Epithelial cell of esophagus (primary cell): ENCODE results near the gene NDUFS5.
"Not testable (repeated sequence)": the region's sequence is repeated elsewhere in the genome, so short reads cannot be mapped to it uniquely, and the experiment has no call there.

Experiments used
- DNase-seq: peaks from one replicate; pipeline ENCODE4 v3.0.0; 2010; ENCODE audit warnings: low read depth
- H3K4me3 ChIP-seq: 2 replicates; pipeline ENCODE4 v1.5.1; 2011; ENCODE audit warnings: mild to moderate bottlenecking, low read length, control low read depth
- TF ChIP-seq, protein P1 (sequence below): IDR thresholded peaks from 2 replicates; pipeline ENCODE4 v1.5.1; 2011; ENCODE audit warnings: low read depth, mild to moderate bottlenecking, low read length, control low read depth, inconsistent platforms; ENCODE audit not compliant: insufficient read depth; ENCODE audit errors: missing control alignments

The NDUFS5 gene

GRCh38 chr1:39045231-39045630 is 19.1 kb downstream of the NDUFS5 start:
- no peak overlapping the region for H3K4me3 ChIP-seq
- no peak for DNase-seq
- TF ChIP-seq, protein P1, sequence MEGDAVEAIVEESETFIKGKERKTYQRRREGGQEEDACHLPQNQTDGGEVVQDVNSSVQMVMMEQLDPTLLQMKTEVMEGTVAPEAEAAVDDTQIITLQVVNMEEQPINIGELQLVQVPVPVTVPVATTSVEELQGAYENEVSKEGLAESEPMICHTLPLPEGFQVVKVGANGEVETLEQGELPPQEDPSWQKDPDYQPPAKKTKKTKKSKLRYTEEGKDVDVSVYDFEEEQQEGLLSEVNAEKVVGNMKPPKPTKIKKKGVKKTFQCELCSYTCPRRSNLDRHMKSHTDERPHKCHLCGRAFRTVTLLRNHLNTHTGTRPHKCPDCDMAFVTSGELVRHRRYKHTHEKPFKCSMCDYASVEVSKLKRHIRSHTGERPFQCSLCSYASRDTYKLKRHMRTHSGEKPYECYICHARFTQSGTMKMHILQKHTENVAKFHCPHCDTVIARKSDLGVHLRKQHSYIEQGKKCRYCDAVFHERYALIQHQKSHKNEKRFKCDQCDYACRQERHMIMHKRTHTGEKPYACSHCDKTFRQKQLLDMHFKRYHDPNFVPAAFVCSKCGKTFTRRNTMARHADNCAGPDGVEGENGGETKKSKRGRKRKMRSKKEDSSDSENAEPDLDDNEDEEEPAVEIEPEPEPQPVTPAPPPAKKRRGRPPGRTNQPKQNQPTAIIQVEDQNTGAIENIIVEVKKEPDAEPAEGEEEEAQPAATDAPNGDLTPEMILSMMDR: no peak

DNA sequence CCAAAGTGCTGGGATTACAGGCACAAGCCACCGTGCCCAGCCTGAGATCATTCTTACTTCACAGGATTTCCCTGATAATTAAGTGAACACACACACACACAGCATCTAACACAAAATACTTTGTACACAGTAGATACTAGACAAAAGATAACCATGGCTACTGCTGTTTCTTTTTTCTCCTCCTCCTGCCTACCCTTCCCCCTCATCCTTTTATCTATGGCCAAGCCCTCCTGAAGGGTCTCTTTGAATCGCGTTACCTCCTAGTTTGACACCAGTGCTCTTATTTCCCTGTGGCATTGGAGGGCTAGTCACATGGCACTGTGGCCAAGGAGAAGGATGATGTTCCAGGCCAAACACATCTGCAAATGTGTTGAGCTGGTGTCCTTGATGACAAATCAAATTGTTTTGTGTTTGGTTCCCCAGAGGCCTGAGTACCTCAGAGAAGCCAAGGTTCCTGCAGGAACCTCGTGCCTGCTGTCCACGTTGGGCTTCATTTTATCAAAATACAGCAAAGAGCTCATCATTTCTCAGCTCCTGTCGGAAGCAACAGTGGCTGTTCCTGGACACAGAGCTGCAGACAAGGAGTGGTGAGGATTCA is 20.6 kb downstream of the NDUFS5 start:
- DNase-seq: no peak
- TF ChIP-seq, protein P1: no peak
- no peak overlapping the region for H3K4me3 ChIP-seq

GRCh38 chr1:39047374-39048229 is 21.5 kb downstream of the NDUFS5 start:
- peak; percentile 57 for DNase-seq
- TF ChIP-seq, protein P1: no peak
- no peak overlapping the region for H3K4me3 ChIP-seq

DNA sequence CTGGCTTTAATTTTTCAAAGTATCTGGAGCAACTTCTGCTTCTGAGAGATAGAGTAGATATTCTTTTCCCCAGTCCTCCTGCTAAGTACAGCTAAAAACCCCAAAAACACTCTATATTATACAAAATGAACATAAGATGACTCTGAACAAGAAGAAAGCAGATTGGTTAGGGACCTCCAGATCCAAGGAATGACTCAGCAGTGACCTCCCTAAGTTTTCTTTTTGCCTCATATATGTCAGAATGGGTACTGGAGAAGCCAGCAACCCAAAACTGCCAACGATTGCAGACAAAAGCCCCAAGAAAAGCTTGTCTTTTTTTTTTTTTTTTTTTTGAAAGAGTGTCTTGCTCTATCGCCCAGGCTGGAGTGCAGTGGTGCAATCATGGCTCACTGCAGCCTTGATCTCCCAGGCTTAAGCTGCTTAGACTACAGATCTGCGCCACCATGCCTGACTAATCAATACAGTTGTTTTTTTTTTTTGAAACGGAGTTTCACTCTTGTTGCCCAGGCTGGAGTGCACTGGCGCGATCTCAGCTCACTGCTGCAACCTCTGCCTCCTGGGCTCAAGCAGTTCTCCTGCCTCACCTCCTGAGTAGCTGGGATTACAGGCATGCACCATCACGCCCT is 22.7 kb downstream of the NDUFS5 start:
- no peak for DNase-seq
- H3K4me3 ChIP-seq: no peak overlapping the region
- TF ChIP-seq, protein P1: no peak

- DNase-seq: no peak
- no peak overlapping the region for H3K4me3 ChIP-seq
- TF ChIP-seq, protein P1: no peak
These were observed 23.9 kb downstream of the NDUFS5 start for GRCh38 chr1:39050001-39050400.

DNA sequence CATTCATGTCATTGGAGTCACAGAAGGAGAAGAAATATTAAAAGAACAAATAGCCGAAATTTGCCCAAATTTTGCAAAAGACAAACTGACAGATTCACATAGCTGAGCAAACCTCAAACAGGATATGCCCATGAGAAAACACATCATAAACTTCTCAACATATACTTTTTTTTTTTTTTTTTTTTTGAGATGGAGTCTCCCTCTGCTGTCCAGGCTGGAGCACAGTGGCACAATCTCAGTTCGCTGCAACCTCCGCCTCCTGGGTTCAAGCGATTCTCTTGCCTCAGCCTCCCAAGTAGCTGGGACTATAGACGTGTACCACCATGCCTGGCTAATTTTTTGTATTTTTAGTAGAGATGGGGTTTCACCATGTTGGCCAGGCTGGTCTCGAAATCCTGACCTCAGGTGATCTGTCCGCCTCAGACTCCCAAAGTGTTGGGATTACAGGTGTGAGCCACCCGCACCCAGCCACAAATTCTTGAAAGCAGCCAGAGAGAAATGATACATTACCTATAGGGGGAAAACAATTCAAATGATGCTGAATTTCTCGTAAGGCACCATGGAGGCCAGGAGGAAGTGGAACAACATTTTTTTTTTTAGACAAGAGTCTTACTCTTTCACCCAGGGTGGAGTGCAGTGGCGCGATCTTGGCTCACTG is 25.2 kb downstream of the NDUFS5 start:
- not testable (repeated sequence) for DNase-seq, H3K4me3 ChIP-seq

DNA sequence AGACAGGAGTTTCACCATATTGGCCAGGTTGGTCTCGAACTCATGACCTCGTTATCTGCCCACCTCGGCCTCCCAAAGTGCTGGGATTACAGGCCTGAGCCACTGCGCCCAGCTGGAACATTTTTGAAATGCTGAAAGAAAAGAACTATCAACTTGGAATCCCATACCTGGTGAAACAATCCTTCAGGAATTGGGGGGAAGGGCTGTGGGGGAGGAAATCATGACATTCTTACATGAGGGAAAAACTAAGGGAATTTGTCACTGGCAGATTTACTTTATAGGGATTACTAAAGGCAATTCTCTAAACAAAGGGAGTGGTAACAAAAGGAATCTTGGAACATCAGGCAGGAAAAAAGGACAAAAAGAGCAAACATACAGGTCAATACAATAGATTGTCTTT is 25.8 kb downstream of the NDUFS5 start:
- DNase-seq: no peak
- no peak overlapping the region for H3K4me3 ChIP-seq
- TF ChIP-seq, protein P1: no peak

DNA sequence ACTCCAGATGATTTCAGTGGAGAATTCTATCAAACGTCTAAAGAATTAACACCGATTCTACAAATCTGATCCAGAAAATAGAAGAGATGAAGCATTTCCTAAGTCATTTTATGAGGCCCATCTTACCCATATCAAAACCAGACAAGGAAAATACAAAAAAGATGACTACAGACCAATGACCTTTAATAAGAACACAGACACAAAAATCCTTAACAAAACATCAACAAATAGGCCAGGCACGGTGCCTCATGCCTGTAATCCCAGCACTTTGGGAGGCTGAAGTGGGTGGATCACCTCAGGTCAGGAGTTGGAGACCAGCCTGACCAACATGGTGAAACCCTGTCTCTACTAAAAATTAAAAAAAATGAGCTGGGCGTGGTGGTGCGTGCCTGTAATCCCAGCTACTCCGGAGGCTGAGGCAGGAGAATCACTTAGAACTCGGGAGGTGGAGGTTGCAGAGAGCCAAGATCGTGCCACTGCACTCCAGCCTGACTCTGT is 29.1 kb downstream of the NDUFS5 start:
- DNase-seq, H3K4me3 ChIP-seq: not testable (repeated sequence)

DNA sequence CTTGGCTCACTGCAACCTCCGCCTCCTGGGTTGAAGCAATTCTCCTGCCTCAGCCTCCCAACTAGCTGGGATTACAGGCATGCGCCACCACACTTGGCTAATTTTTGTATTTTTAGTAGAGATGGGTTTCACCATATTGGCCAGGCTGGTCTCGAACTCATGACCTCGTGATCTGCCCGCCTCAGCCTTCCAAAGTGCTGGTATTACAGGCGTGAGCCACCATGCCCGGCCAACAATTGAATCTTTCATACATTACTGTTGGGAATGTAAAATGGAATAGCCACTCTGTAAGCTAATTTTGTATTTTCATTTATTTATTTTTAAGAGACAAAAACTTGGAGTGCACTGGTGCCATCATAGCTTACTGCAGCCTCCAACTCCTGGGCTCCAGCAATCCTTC is 35.4 kb downstream of the NDUFS5 start:
- H3K4me3 ChIP-seq, DNase-seq: not testable (repeated sequence)
